OCI-LY7 (cell line): Measurements from ENCODE around the gene FIGNL1. TPM values are rescaled to one million over a fixed set of nuclear protein-coding genes. Genes with fewer than 3 reads are reported as not detected.

Experiments used
- BruUV-seq: library from RNA; stranded (reverse); fragments of 400-500 nt; replicated peaks from 2 replicates; lab custom pipeline; 2021; lab: Mats Ljungman, UMichigan
- CTCF ChIA-PET: fragments of 300-600 bp; sonication (Branson Sonifier 250); formaldehyde crosslinking; loops from one replicate; lab custom pipeline; 2022; ENCODE audit warnings: antibody characterized with exemption; ENCODE audit not compliant: unreplicated experiment; lab: Charles Lee
- POLR2A ChIA-PET: fragments of 300-600 bp; sonication (Branson Sonifier 250); formaldehyde crosslinking; loops from one replicate; lab custom pipeline; 2022; ENCODE audit warnings: antibody characterized with exemption; lab: Charles Lee
- DNase-seq: peaks from one replicate; pipeline ENCODE4 v3.0.0-alpha.2; 2015; ENCODE audit warnings: low spot score
- H2AFZ ChIP-seq: fragments of 200-600 bp; sonication (generic), shearing (Covaris generic); 2 replicates; pipeline ENCODE4 v1.6.1; 2014; ENCODE audit warnings: mild to moderate bottlenecking, antibody characterized with exemption, low read length, moderate library complexity
- H3K27ac ChIP-seq: fragments of 200-600 bp; sonication (generic); 2 replicates; pipeline ENCODE4 v1.5.1; 2014; ENCODE audit warnings: mixed run types, low read depth, mild to moderate bottlenecking, moderate library complexity, low read length, inconsistent platforms; ENCODE audit not compliant: poor library complexity, severe bottlenecking
- H3K36me3 ChIP-seq: fragments of 200-600 bp; sonication (generic); 2 replicates; pipeline ENCODE4 v1.6.1; 2014; ENCODE audit warnings: mild to moderate bottlenecking, antibody characterized with exemption, low read length, moderate library complexity, mixed read lengths; ENCODE audit not compliant: insufficient read depth
- H3K4me1 ChIP-seq: fragments of 200-600 bp; sonication (generic); 2 replicates; pipeline ENCODE4 v1.5.1; 2014; ENCODE audit warnings: mild to moderate bottlenecking, low read length; ENCODE audit not compliant: insufficient read depth, poor library complexity, severe bottlenecking
- H3K4me2 ChIP-seq: fragments of 200-600 bp; sonication (generic); 2 replicates; pipeline ENCODE4 v1.6.1; 2014; ENCODE audit warnings: mild to moderate bottlenecking, low read length
- H3K4me3 ChIP-seq: fragments of 200-600 bp; sonication (generic); 2 replicates; pipeline ENCODE4 v1.5.1; 2014; ENCODE audit warnings: mild to moderate bottlenecking, low read depth, low read length; ENCODE audit not compliant: poor library complexity, severe bottlenecking
- H3K79me2 ChIP-seq: fragments of 200-600 bp; sonication (generic); 2 replicates; pipeline ENCODE4 v1.6.1; 2016; ENCODE audit warnings: low read depth, mild to moderate bottlenecking, low read length, moderate library complexity, mixed read lengths; ENCODE audit not compliant: insufficient read depth
- H3K9me2 ChIP-seq: fragments of 200-600 bp; sonication (generic); 2 replicates; pipeline ENCODE4 v1.6.1; 2016; ENCODE audit warnings: mild to moderate bottlenecking, low read length, mixed read lengths; ENCODE audit not compliant: insufficient read depth
- H3K9me3 ChIP-seq: fragments of 200-600 bp; sonication (generic); 2 replicates; pipeline ENCODE4 v1.6.1; 2014; ENCODE audit warnings: mild to moderate bottlenecking, mixed run types, low read length, mixed read lengths
- H4K20me1 ChIP-seq: fragments of 200-600 bp; sonication (generic); 2 replicates; pipeline ENCODE4 v1.6.1; 2014; ENCODE audit warnings: mild to moderate bottlenecking, antibody characterized with exemption, low read length, moderate library complexity, mixed read lengths; ENCODE audit not compliant: insufficient read depth
- CTCF ChIP-seq: fragments of 200-600 bp; sonication (generic); conservative IDR thresholded peaks from 2 replicates; pipeline ENCODE4 v1.5.1; 2014; ENCODE audit warnings: mild to moderate bottlenecking, antibody characterized with exemption, low read length, moderate library complexity, mixed read lengths
- EZH2phosphoT487 ChIP-seq: fragments of 200-600 bp; sonication (generic); IDR thresholded peaks from 2 replicates; pipeline ENCODE4 v1.6.1; 2018; ENCODE audit warnings: low read depth, borderline replicate concordance, mild to moderate bottlenecking, mixed run types, antibody characterized with exemption, low read length, moderate library complexity, mixed read lengths
- intact Hi-C: fragments of 100-400 bp; cut with micrococcal nuclease; formaldehyde crosslinking; loops from one replicate; pipeline ENCODE4 v1.10.0; 2022; ENCODE audit not compliant: unreplicated experiment
- total RNA-seq, 2 experiments: library from RNA; depleted of rRNA in 1 of 2; stranded (reverse); fragments of >200 nt in 1 of 2; shearing (Covaris generic) in 1 of 2; gene quantifications; 2 replicates each; pipeline ENCODE4 v1.2.3, GENCODE V29; 2014 to 2022

FIGNL1 gene
- total RNA-seq, 2 experiments from 2014 or later, result 41.5 to 55.6 TPM

DNA sequence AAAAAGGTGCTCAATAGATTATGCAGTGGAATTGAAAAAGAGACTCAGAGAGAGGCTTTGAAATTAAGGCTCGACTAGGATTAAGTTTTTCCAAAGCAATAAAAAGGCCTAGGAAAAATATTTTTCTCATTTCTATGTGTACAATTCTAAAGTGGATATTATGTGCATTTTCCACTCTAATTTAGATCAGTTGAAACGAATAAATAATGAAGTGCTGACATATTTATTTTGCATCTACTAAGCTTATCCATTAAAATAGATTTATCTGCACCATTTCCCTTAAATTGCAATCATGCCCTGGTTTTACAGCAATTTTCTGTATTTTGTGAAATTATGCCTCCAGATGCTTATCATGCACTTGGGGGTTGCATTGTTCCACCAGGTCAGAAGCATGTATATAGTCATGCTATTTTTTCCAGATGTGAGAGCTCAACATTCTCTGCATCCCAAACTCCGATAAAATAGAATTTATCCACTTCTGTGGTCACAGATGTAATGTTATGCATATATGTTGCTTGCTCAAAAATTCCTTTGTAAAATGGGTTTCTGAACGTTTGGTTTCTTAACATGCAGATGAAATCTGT lies 18.3 kb downstream of the FIGNL1 start:
- no peaks in the 10 kb centered on the region for H4K20me1 ChIP-seq
- H3K4me2 ChIP-seq, result no peak overlapping the region
- TF ChIP-seq CTCF (no peak), EZH2phosphoT487 (no peak)
- H3K4me3 ChIP-seq, result no peak overlapping the region
- no peaks in the 10 kb centered on the region for H3K4me1 ChIP-seq
- CTCF ChIA-PET, result no interaction called here
- no peaks in the 10 kb centered on the region for H3K9me3 ChIP-seq
- intact Hi-C loops, result no loop called here
- no peak overlapping the region for H2AFZ ChIP-seq
- POLR2A ChIA-PET, result interaction anchor here (0.5 to 2.3 kb wide), 6 partner anchors 7 to 31 kb away, joined by 3 to 8 read pairs (median 3); no protein-coding TSS in a partner anchor
- no TSS peak for BruUV-seq
- H3K36me3 ChIP-seq, result peaks cover under 1% of the 10 kb centered on the region; the same call in 1 of the 2 replicates
- H3K79me2 ChIP-seq, result no peaks in the 10 kb centered on the region
- no peak overlapping the region for H3K27ac ChIP-seq
- no peaks in the 10 kb centered on the region for H3K9me2 ChIP-seq
- no peak for DNase-seq

DNA sequence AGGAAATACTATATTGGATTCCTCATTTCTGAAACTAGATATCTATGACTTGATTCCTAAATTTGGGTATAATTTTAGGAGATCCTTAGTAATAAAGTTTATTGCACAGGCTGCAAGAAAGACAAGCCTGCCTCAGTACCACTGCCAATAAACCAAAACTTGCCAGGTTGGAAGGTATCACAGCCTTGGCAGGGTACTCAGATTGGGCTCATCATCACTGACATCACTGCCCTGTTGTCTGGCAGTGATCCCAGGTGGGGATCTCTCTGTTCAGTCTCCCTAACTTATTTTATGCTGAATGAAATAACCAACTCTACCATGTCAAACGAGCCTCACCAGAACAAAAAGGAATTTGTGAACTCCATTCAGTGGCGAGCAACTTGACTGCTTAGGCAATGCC lies 18.8 kb downstream of the FIGNL1 start:
- Histone ChIP-seq H2AFZ (no peak overlapping the region), H3K9me3 (no peaks in the 10 kb centered on the region), H3K4me1 (no peaks in the 10 kb centered on the region), H3K4me3 (no peak overlapping the region), H3K79me2 (no peaks in the 10 kb centered on the region), H3K27ac (no peak overlapping the region), H4K20me1 (no peaks in the 10 kb centered on the region), H3K4me2 (no peak overlapping the region), H3K9me2 (no peaks in the 10 kb centered on the region), H3K36me3 (no peaks in the 10 kb centered on the region)
- intact Hi-C loops, result no loop called here
- CTCF ChIA-PET, result no interaction called here
- TF ChIP-seq EZH2phosphoT487 (no peak), CTCF (no peak)
- POLR2A ChIA-PET, result interaction anchor here (0.5 to 1.4 kb wide), 3 partner anchors 8 to 31 kb away, joined by 3 to 8 read pairs (median 3); no protein-coding TSS in a partner anchor
- no TSS peak for BruUV-seq
- DNase-seq, result no peak

GRCh38 chr7:50428911-50429310 lies 21.2 kb downstream of the FIGNL1 start:
- H3K9me3 ChIP-seq, result no peaks in the 10 kb centered on the region
- H3K4me1 ChIP-seq, result no peaks in the 10 kb centered on the region
- H3K4me2 ChIP-seq, result no peak overlapping the region
- intact Hi-C loops, result no loop called here
- no peak overlapping the region for H3K27ac ChIP-seq
- H2AFZ ChIP-seq, result no peak overlapping the region
- no peak for TF ChIP-seq CTCF
- no peak for TF ChIP-seq EZH2phosphoT487
- POLR2A ChIA-PET, result interaction anchor here (0.7 to 1.7 kb wide), 4 partner anchors 11 to 319 kb away, joined by 3 to 4 read pairs (median 4); partner anchors contain the start of gene FIGNL1
- H3K9me2 ChIP-seq, result no peaks in the 10 kb centered on the region
- H4K20me1 ChIP-seq, result no peaks in the 10 kb centered on the region
- no peaks in the 10 kb centered on the region for H3K79me2 ChIP-seq
- no peak for DNase-seq
- H3K4me3 ChIP-seq, result no peak overlapping the region
- no TSS peak for BruUV-seq
- CTCF ChIA-PET, result no interaction called here
- H3K36me3 ChIP-seq, result no peaks in the 10 kb centered on the region
